ENCODE measurements around the gene CDK6.

Gene CDK6

DNA sequence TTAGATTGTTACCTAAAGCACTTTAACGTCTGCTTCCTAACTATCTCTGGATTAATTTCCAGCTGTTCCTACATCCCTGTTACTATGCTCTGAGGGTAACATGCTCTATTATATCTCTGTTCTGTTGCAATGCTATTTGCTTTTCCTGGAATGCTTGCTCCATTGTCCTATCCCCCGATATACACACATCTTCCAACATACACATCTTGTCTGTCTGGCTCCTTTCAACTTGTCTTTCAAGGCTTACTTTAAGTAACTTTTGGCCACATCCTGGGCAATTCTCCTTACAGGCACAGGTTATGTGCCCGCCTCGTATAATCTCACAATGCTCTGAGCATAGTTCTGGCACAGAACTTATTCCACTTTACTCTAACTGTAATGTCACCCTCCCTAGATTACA is 96.2 kb downstream of the CDK6 start:
- DNase-seq (ENCODE audit: low read depth), result peak; percentile 55
- TF ChIP-seq, protein P1, sequence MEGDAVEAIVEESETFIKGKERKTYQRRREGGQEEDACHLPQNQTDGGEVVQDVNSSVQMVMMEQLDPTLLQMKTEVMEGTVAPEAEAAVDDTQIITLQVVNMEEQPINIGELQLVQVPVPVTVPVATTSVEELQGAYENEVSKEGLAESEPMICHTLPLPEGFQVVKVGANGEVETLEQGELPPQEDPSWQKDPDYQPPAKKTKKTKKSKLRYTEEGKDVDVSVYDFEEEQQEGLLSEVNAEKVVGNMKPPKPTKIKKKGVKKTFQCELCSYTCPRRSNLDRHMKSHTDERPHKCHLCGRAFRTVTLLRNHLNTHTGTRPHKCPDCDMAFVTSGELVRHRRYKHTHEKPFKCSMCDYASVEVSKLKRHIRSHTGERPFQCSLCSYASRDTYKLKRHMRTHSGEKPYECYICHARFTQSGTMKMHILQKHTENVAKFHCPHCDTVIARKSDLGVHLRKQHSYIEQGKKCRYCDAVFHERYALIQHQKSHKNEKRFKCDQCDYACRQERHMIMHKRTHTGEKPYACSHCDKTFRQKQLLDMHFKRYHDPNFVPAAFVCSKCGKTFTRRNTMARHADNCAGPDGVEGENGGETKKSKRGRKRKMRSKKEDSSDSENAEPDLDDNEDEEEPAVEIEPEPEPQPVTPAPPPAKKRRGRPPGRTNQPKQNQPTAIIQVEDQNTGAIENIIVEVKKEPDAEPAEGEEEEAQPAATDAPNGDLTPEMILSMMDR (IDR thresholded peaks at IDR 0.05; ENCODE audit: low read length, missing control alignments), result no peak

DNA sequence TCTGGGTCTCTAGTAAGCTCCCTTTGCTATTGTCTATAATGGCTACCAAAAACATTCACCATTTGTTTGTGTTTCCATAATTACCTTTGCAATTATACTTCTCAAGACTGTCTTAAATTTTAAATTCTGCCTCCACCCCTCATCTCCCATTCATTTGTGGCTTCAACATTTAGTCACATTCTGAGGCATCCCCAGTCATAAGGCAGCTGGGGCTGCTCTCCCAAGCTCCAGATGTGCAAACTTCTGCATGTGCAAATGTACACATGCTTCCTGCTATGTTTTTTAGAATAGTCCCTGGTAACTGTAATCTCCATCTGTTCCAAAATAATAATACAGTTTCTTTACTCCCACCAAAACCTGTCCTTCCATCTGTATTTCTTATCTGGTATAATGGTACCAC is 97.3 kb downstream of the CDK6 start:
- no peak overlapping the region for H3K4me3 ChIP-seq (replicated peaks; ENCODE audit: low read depth, low read length)
- TF ChIP-seq, protein P1 (IDR thresholded peaks at IDR 0.05; ENCODE audit: low read length, missing control alignments), result no peak
- DNase-seq (ENCODE audit: low read depth), result no peak

More for the DNA sequence above, 96.2 kb downstream of the CDK6 start:
- H3K4me3 ChIP-seq (replicated peaks; ENCODE audit: low read depth, low read length), result no peak overlapping the region

DNA sequence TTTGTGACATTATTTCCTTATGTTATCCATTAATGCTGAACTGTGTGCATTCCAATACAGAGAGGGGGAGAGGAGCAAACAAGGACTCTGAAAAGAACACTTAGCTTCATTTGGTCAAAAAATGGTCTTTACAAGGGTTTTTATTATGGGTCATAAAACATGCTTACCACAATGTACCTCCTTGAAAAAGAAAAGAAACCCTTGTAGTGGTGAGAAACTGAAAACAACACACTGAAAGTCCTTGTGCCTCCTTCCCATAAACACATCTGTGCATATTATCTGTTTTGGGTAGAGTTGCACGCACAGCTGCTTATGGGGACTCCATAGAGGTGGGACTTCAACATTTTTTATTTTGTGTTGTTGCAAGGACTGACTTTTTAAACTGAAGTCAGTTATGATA is 98.7 kb downstream of the CDK6 start:
- TF ChIP-seq, protein P1 (IDR thresholded peaks at IDR 0.05; ENCODE audit: low read length, missing control alignments), result no peak
- H3K4me3 ChIP-seq (replicated peaks; ENCODE audit: low read depth, low read length), result no peak overlapping the region
- DNase-seq (ENCODE audit: low read depth), result no peak

DNA sequence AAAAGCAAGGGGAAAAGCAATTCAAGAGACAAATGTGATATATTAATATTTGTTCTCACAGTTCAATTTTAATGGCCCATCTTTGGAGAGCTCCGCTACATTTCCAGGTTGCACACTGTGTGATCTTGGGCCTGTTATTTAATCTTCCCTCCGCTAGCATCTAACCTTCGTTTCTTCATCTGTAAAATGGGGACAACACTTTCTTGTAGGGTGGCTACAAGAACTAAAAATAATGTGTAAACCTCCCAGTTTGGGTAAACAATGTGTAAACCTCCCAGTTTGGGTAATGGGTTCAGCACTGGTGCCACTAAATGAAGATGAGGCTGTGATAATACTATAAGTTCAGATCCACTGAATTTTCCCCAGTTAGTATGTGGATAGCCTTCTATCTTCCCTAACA is 99.5 kb downstream of the CDK6 start:
- H3K4me3 ChIP-seq (replicated peaks; ENCODE audit: low read depth, low read length), result no peak overlapping the region
- DNase-seq (ENCODE audit: low read depth), result no peak
- TF ChIP-seq, protein P1 (IDR thresholded peaks at IDR 0.05; ENCODE audit: low read length, missing control alignments), result no peak

DNA sequence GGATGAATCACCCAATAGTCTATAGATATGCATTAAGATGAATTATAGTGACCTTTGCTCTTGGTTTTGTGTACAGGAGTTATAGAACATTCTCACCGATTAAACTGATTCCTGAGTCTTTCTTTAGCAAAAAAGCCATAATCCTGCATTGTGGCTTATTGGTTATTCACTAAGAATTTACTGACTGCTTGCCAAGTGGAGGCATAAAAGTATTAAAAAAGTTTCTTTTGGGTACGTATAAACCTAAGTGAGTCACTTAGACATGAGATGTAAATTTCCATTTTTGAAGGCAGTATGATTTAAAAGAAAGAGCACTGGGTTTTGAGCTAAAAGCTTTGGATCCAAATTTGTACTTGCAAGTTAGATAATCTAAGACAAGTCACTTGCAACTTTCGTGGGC is 100.7 kb downstream of the CDK6 start:
- peak; percentile 44 for DNase-seq (ENCODE audit: low read depth)
- no peak overlapping the region for H3K4me3 ChIP-seq (replicated peaks; ENCODE audit: low read depth, low read length)
- TF ChIP-seq, protein P1 (IDR thresholded peaks at IDR 0.05; ENCODE audit: low read length, missing control alignments), result no peak

DNA sequence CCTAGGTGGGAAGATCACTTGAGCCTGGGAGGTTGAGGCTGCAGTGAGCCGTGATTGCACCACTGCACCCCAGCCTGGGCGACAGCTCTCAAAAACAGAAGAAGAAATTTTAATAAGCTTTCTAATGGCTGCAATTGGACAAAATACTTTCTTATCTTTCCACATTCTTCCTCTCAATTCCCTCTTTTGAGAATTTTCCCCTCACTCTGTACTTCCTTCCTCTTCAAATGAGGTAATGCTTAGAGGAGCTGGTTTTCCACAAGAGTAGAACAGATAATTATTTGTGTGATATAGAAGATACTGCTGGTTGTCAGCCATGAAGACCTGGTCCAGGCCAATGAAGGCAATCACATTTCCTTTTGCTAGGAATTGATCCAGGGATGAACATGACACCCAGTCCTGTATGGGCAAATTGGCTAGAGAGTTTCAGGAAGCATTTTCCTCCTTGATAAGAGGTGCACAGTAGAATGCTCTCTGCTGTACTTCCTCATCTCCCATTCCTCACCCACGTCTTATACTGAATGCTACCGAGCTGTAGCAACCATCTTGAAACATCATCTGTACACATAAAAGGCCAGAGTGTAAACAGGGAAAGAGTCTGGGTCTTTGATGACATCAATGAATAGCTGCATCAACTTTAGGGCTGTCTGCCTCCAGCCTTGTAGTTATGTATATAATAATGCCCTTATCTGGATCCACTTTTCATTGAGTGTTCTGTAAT is 103.9 kb downstream of the CDK6 start:
- TF ChIP-seq, protein P1 (IDR thresholded peaks at IDR 0.05; ENCODE audit: low read length, missing control alignments), result no peak
- no peak for DNase-seq (ENCODE audit: low read depth)
- no peak overlapping the region for H3K4me3 ChIP-seq (replicated peaks; ENCODE audit: low read depth, low read length)

Data from fibroblast of pulmonary artery (primary cell).